GM15510 (cell line): ENCODE measurements around the gene CKM.

Experiments used
- POLR2A ChIP-seq: IDR thresholded peaks from 3 replicates; pipeline ENCODE4 v1.6.1; 2011; ENCODE audit warnings: borderline replicate concordance; ENCODE audit not compliant: insufficient read length; ENCODE audit errors: extremely low read depth

CKM gene

GRCh38 chr19:45283443-45284033 lies 39.1 kb downstream of the CKM start:
- no peak for TF ChIP-seq POLR2A

GRCh38 chr19:45280471-45280961 lies 42.2 kb downstream of the CKM start:
- no peak for TF ChIP-seq POLR2A

GRCh38 chr19:45279587-45280192 lies 43.0 kb downstream of the CKM start:
- no peak for TF ChIP-seq POLR2A

- no peak for TF ChIP-seq POLR2A
These were observed 44.6 kb downstream of the CKM start for GRCh38 chr19:45278087-45278486.

GRCh38 chr19:45276284-45276687 lies 46.4 kb downstream of the CKM start:
- no peak for TF ChIP-seq POLR2A

- no peak for TF ChIP-seq POLR2A
These were observed 47.2 kb downstream of the CKM start for GRCh38 chr19:45275370-45275971.

- no peak for TF ChIP-seq POLR2A
These were observed 49.2 kb downstream of the CKM start for GRCh38 chr19:45273521-45273855.

GRCh38 chr19:45271735-45272108 lies 51.0 kb downstream of the CKM start:
- TF ChIP-seq POLR2A, result no peak

- no peak for TF ChIP-seq POLR2A
These were observed 51.5 kb downstream of the CKM start for GRCh38 chr19:45271098-45271734.

GRCh38 chr19:45267296-45267695 lies 55.4 kb downstream of the CKM start:
- no peak for TF ChIP-seq POLR2A

- no peak for TF ChIP-seq POLR2A
These were observed 57.3 kb downstream of the CKM start for GRCh38 chr19:45265375-45265774.

- no peak for TF ChIP-seq POLR2A
These were observed 57.8 kb downstream of the CKM start for GRCh38 chr19:45264781-45265317.

- TF ChIP-seq POLR2A, result no peak
These were observed 59.7 kb downstream of the CKM start for GRCh38 chr19:45263013-45263412.

GRCh38 chr19:45262570-45262969 lies 60.1 kb downstream of the CKM start:
- TF ChIP-seq POLR2A, result no peak

- TF ChIP-seq POLR2A, result no peak
These were observed 63.8 kb downstream of the CKM start for GRCh38 chr19:45258862-45259261.

- no peak for TF ChIP-seq POLR2A
These were observed 65.8 kb downstream of the CKM start for GRCh38 chr19:45256836-45257235.
